WTC11 (cell line): ENCODE measurements around the gene NRXN3. TPM values are rescaled to one million over a fixed set of nuclear protein-coding genes. Genes with fewer than 3 reads are reported as not detected.

ENCODE experiments used
- ATAC-seq: fragments of 200-7000 bp; cut with Tn5 transposase; 2 replicates; pipeline ENCODE4 v1.10.0; 2021; ENCODE audit warnings: mild to moderate bottlenecking, moderate library complexity
- CTCF ChIA-PET: fragments of 300-600 bp; sonication (Branson Sonifier 250); formaldehyde crosslinking; loops from one replicate; lab custom pipeline; 2021; ENCODE audit warnings: antibody characterized with exemption; lab: Charles Lee
- POLR2A ChIA-PET: fragments of 350-600 bp; sonication (Branson Sonifier 250); formaldehyde crosslinking; loops from one replicate; lab custom pipeline; 2021; ENCODE audit warnings: antibody characterized with exemption; lab: Charles Lee
- DNase-seq: peaks from one replicate; pipeline ENCODE4 v3.0.0; 2021; ENCODE audit warnings: low spot score
- H3K27ac Mint-ChIP-seq: 2 replicates; pipeline ENCODE4 v1.8.0; 2021; ENCODE audit warnings: mixed read lengths
- H3K27me3 Mint-ChIP-seq: 2 replicates; pipeline ENCODE4 v1.8.0; 2021; ENCODE audit warnings: low read depth, mild to moderate bottlenecking, moderate library complexity, mixed read lengths
- H3K36me3 Mint-ChIP-seq: 2 replicates; pipeline ENCODE4 v1.8.0; 2021; ENCODE audit warnings: mixed read lengths
- H3K4me1 Mint-ChIP-seq: 2 replicates; pipeline ENCODE4 v1.8.0; 2022; ENCODE audit warnings: mixed read lengths
- H3K4me3 Mint-ChIP-seq: 2 replicates; pipeline ENCODE4 v1.8.0; 2021; ENCODE audit warnings: mild to moderate bottlenecking, moderate library complexity, mixed read lengths
- H3K9me3 Mint-ChIP-seq: 2 replicates; pipeline ENCODE4 v1.8.0; 2021; ENCODE audit warnings: mixed read lengths
- ATF2 ChIP-seq: sonication (generic); formaldehyde crosslinking; IDR thresholded peaks from 2 replicates; pipeline ENCODE4 v1.8.1; 2022; ENCODE audit warnings: low read depth, missing genetic modification reagents, borderline replicate concordance
- ATF3 ChIP-seq: sonication (generic); formaldehyde crosslinking; conservative IDR thresholded peaks from 2 replicates; pipeline ENCODE4 v1.8.1; 2022; ENCODE audit warnings: mild to moderate bottlenecking, missing genetic modification reagents
- ERG ChIP-seq: fragments of 250-450 bp; sonication (Bioruptor Pico); IDR thresholded peaks from 2 replicates; pipeline ENCODE4 v1.8.0; 2021; ENCODE audit warnings: mild to moderate bottlenecking
- FOXJ3 ChIP-seq: sonication (generic); formaldehyde crosslinking; IDR thresholded peaks from 2 replicates; pipeline ENCODE4 v1.9.0; 2021; ENCODE audit warnings: missing genetic modification reagents, mild to moderate bottlenecking, borderline replicate concordance
- FOXP1 ChIP-seq: sonication (generic); formaldehyde crosslinking; IDR thresholded peaks from 2 replicates; pipeline ENCODE4 v1.8.0; 2022; ENCODE audit warnings: missing genetic modification reagents, mild to moderate bottlenecking, moderate library complexity, borderline replicate concordance
- FOXP4 ChIP-seq: sonication (generic); formaldehyde crosslinking; IDR thresholded peaks from 2 replicates; pipeline ENCODE4 v1.8.0; 2022; ENCODE audit warnings: mild to moderate bottlenecking, missing genetic modification reagents
- HMGA2 ChIP-seq: fragments of 250-450 bp; sonication (Bioruptor Pico); IDR thresholded peaks from 2 replicates; pipeline ENCODE4 v1.4.0; 2021; ENCODE audit warnings: mild to moderate bottlenecking, moderate library complexity
- IRF2 ChIP-seq: sonication (generic); formaldehyde crosslinking; IDR thresholded peaks from 2 replicates; pipeline ENCODE4 v1.8.0; 2022; ENCODE audit warnings: low read depth, missing genetic modification reagents, borderline replicate concordance
- NR2C2 ChIP-seq: sonication (generic); formaldehyde crosslinking; IDR thresholded peaks from 2 replicates; pipeline ENCODE4 v1.8.0; 2022; ENCODE audit warnings: mild to moderate bottlenecking, missing genetic modification reagents
- SOX15 ChIP-seq: fragments of 250-450 bp; sonication (Bioruptor Pico); IDR thresholded peaks from 2 replicates; pipeline ENCODE4 v1.9.0; 2021; ENCODE audit warnings: mild to moderate bottlenecking
- STAT6 ChIP-seq: sonication (generic); formaldehyde crosslinking; conservative IDR thresholded peaks from 2 replicates; pipeline ENCODE4 v1.8.1; 2023; ENCODE audit warnings: mild to moderate bottlenecking, low read depth, missing genetic modification reagents, moderate library complexity
- TEAD1 ChIP-seq: sonication (generic); formaldehyde crosslinking; IDR thresholded peaks from 2 replicates; pipeline ENCODE4 v1.8.0; 2022; ENCODE audit warnings: mild to moderate bottlenecking, missing genetic modification reagents
- TP53 ChIP-seq: sonication (generic); formaldehyde crosslinking; IDR thresholded peaks from 2 replicates; pipeline ENCODE4 v1.8.1; 2023; ENCODE audit warnings: mild to moderate bottlenecking, missing genetic modification reagents
- USF2 ChIP-seq: sonication (generic); formaldehyde crosslinking; IDR thresholded peaks from 2 replicates; pipeline ENCODE4 v1.8.1; 2023; ENCODE audit warnings: mild to moderate bottlenecking, missing genetic modification reagents, moderate library complexity
- ZNF219 ChIP-seq: sonication (generic); formaldehyde crosslinking; IDR thresholded peaks from 2 replicates; pipeline ENCODE4 v1.8.0; 2023; ENCODE audit warnings: missing genetic modification reagents, mild to moderate bottlenecking, borderline replicate concordance
- total RNA-seq: library from RNA; stranded (reverse); gene quantifications from 3 replicates; pipeline ENCODE4 v1.2.3, GENCODE V29; 2021

NRXN3 gene
- total RNA-seq, 1 experiment from 2014 or later: 3.0 TPM

- TF ChIP-seq FOXP4 (CRISPR knock-in tag): no peak
Observed at GRCh38 chr14:78927261-78927660, 757.1 kb downstream of the NRXN3 start (continued).

GRCh38 chr14:78933166-78933565, 763.0 kb downstream of the NRXN3 start:
- Mint-ChIP-seq H3K36me3 (no peaks in the 10 kb centered on the region), H3K27me3 (no peaks in the 10 kb centered on the region)
- ATAC-seq: no peak

More at GRCh38 chr14:78933166-78933565, 763.0 kb downstream of the NRXN3 start:
- TF ChIP-seq ATF3 (CRISPR knock-in tag) (no peak), USF2 (CRISPR knock-in tag) (no peak), ATF2 (CRISPR knock-in tag) (no peak), NR2C2 (CRISPR knock-in tag) (no peak), FOXP1 (CRISPR knock-in tag) (no peak), HMGA2 (CRISPR knock-in tag) (no peak), IRF2 (CRISPR knock-in tag) (no peak), TP53 (CRISPR knock-in tag) (no peak), STAT6 (CRISPR knock-in tag) (no peak), FOXJ3 (CRISPR knock-in tag) (no peak), ZNF219 (CRISPR knock-in tag) (no peak), SOX15 (CRISPR knock-in tag) (no peak), ERG (no peak), TEAD1 (CRISPR knock-in tag) (no peak)
- H3K4me3 Mint-ChIP-seq: no peak overlapping the region
- H3K27ac Mint-ChIP-seq: no peak overlapping the region
- CTCF ChIA-PET: interaction anchor here (0.9 to 2.1 kb wide), 5 partner anchors 18 to 1266 kb away, joined by 3 to 9 read pairs (median 4); no protein-coding TSS in a partner anchor
- H3K9me3 Mint-ChIP-seq: peaks cover 13% of the 10 kb centered on the region
- no peak for DNase-seq
- H3K4me1 Mint-ChIP-seq: peaks cover 10% of the 10 kb centered on the region
- POLR2A ChIA-PET: no interaction called here
